Mucosa of rectum (tissue), 2 donors: ENCODE data around the gene EMC6.
"Not testable (repeated sequence)": the region's sequence is repeated elsewhere in the genome, so short reads cannot be mapped to it uniquely, and the experiment has no call there.

Experiments
- H3K27ac ChIP-seq, 2 donors: one replicate each; pipeline ENCODE4 v1.7.0; 2013; ENCODE audit warnings: inconsistent platforms in 2 of 2, low read depth in 2 of 2, low read length in 2 of 2
- H3K27me3 ChIP-seq, 2 donors: one replicate each; pipeline ENCODE4 v1.7.0; 2013; ENCODE audit warnings: low read length in 2 of 2; ENCODE audit not compliant: control insufficient read depth in 2 of 2, insufficient read depth in 2 of 2
- H3K36me3 ChIP-seq, 2 donors: one replicate each; pipeline ENCODE4 v1.7.0; 2013; ENCODE audit warnings: low read length in 2 of 2; ENCODE audit not compliant: control insufficient read depth in 2 of 2, insufficient read depth in 2 of 2
- H3K4me1 ChIP-seq, 2 donors: one replicate each; pipeline ENCODE4 v1.7.0; 2013; ENCODE audit warnings: low read length in 2 of 2, mild to moderate bottlenecking in 1 of 2; ENCODE audit not compliant: control insufficient read depth in 2 of 2, insufficient read depth in 2 of 2
- H3K4me3 ChIP-seq, 2 donors: one replicate each; pipeline ENCODE4 v1.7.0; 2013; ENCODE audit warnings: low read length in 2 of 2
- H3K9ac ChIP-seq, 2 donors: one replicate each; pipeline ENCODE4 v1.7.0; 2013; ENCODE audit warnings: low read length in 2 of 2, low read depth in 1 of 2, mild to moderate bottlenecking in 1 of 2
- H3K9me3 ChIP-seq, 2 donors: one replicate each; pipeline ENCODE4 v1.7.0; 2013; ENCODE audit warnings: low read length in 2 of 2; ENCODE audit not compliant: control insufficient read depth in 2 of 2
- donor health status: healthy.
- donor health status: Normal muscosa, but diverticular disease.

Gene EMC6

GRCh38 chr17:3691617-3692067, 23.0 kb downstream of the EMC6 start:
- Histone ChIP-seq H3K4me3 (no peak overlapping the region), H3K27me3 (peaks cover 1 to 13% of the 10 kb centered on the region in 2 donors), H3K27ac (no peak overlapping the region), H3K36me3 (no peaks in the 10 kb centered on the region), H3K4me1 (peaks cover 0 to 2% of the 10 kb centered on the region in 2 donors), H3K9me3 (no peaks in the 10 kb centered on the region), H3K9ac (no peak overlapping the region)

GRCh38 chr17:3692346-3692745, 23.7 kb downstream of the EMC6 start:
- Histone ChIP-seq H3K27me3 (peaks cover 5 to 18% of the 10 kb centered on the region in 2 donors), H3K9ac (no peak overlapping the region), H3K27ac (no peak overlapping the region)

GRCh38 chr17:3693141-3693540, 24.5 kb downstream of the EMC6 start:
- H3K27ac ChIP-seq, result no peak overlapping the region
- no peak overlapping the region for H3K9ac ChIP-seq
- H3K9me3 ChIP-seq, result no peaks in the 10 kb centered on the region
- H3K4me3 ChIP-seq, result no peak overlapping the region
- no peaks in the 10 kb centered on the region for H3K36me3 ChIP-seq
- H3K27me3 ChIP-seq, result peaks cover 9 to 18% of the 10 kb centered on the region in 2 donors
- peaks cover 0 to 2% of the 10 kb centered on the region in 2 donors for H3K4me1 ChIP-seq

More at GRCh38 chr17:3692346-3692745, 23.7 kb downstream of the EMC6 start:
- Histone ChIP-seq H3K9me3 (no peaks in the 10 kb centered on the region), H3K4me1 (peaks cover 0 to 2% of the 10 kb centered on the region in 2 donors), H3K4me3 (no peak overlapping the region), H3K36me3 (no peaks in the 10 kb centered on the region)

GRCh38 chr17:3693829-3694231, 25.2 kb downstream of the EMC6 start:
- H3K36me3 ChIP-seq, result no peaks in the 10 kb centered on the region
- H3K27ac ChIP-seq, result no peak overlapping the region
- no peaks in the 10 kb centered on the region for H3K9me3 ChIP-seq
- H3K9ac ChIP-seq, result no peak overlapping the region
- H3K4me1 ChIP-seq, result peaks cover 0 to 2% of the 10 kb centered on the region in 2 donors
- H3K4me3 ChIP-seq, result no peak overlapping the region
- peaks cover 9 to 18% of the 10 kb centered on the region in 2 donors for H3K27me3 ChIP-seq

GRCh38 chr17:3695129-3695722, 26.6 kb downstream of the EMC6 start:
- Histone ChIP-seq H3K27ac (peak overlapping the region in 1 of 2 donors; percentile 32), H3K9ac (peak overlapping the region in 1 of 2 donors; percentile 5), H3K4me1 (peaks cover 0 to 2% of the 10 kb centered on the region in 2 donors), H3K9me3 (no peaks in the 10 kb centered on the region), H3K36me3 (no peaks in the 10 kb centered on the region), H3K4me3 (peak overlapping the region; percentile 51 to 72), H3K27me3 (peaks cover 9 to 18% of the 10 kb centered on the region in 2 donors)

GRCh38 chr17:3695723-3696411, 27.3 kb downstream of the EMC6 start, which contains the start of gene P2RX5:
Gene P2RX5, minus strand, starts transcription at chr17:3696155. Its CDS starts 150 bp downstream, at chr17:3696005.
- Histone ChIP-seq H3K9me3 (no peaks in the 10 kb centered on the region), H3K4me1 (peaks cover 0 to 2% of the 10 kb centered on the region in 2 donors), H3K36me3 (no peaks in the 10 kb centered on the region), H3K27ac (peak within 1 kb of the TSS in 1 of 2 donors; percentile 32), H3K27me3 (peaks cover 9 to 18% of the 10 kb centered on the region in 2 donors), H3K9ac (peak within 1 kb of the TSS; percentile 5 to 14), H3K4me3 (peak within 1 kb of the TSS; percentile 51 to 72)

- no peaks in the 10 kb centered on the region for H3K36me3 ChIP-seq
- peaks cover 9 to 18% of the 10 kb centered on the region in 2 donors for H3K27me3 ChIP-seq
- no peak overlapping the region for H3K27ac ChIP-seq
- no peak overlapping the region for H3K9ac ChIP-seq
- H3K4me3 ChIP-seq, result no peak overlapping the region
- H3K4me1 ChIP-seq, result peaks cover 0 to 2% of the 10 kb centered on the region in 2 donors
- no peaks in the 10 kb centered on the region for H3K9me3 ChIP-seq
These were observed 28.5 kb downstream of the EMC6 start for GRCh38 chr17:3697103-3697476.

- H3K9ac ChIP-seq, result no peak overlapping the region
- H3K27me3 ChIP-seq, result peaks cover 9 to 18% of the 10 kb centered on the region in 2 donors
- no peak overlapping the region for H3K27ac ChIP-seq
- H3K9me3 ChIP-seq, result no peaks in the 10 kb centered on the region
- peaks cover 0 to 2% of the 10 kb centered on the region in 2 donors for H3K4me1 ChIP-seq
- no peaks in the 10 kb centered on the region for H3K36me3 ChIP-seq
- no peak overlapping the region for H3K4me3 ChIP-seq
These were observed 29.5 kb downstream of the EMC6 start for GRCh38 chr17:3698139-3698538.

GRCh38 chr17:3699951-3700350, 31.3 kb downstream of the EMC6 start:
- Histone ChIP-seq H3K27me3 (peaks cover 9 to 12% of the 10 kb centered on the region in 2 donors), H3K4me1 (peaks cover 0 to 2% of the 10 kb centered on the region in 2 donors), H3K9ac (no peak overlapping the region), H3K27ac (no peak overlapping the region), H3K4me3 (no peak overlapping the region), H3K36me3 (no peaks in the 10 kb centered on the region), H3K9me3 (no peaks in the 10 kb centered on the region)

GRCh38 chr17:3702041-3702539, 33.5 kb downstream of the EMC6 start:
- not testable (repeated sequence) for H3K4me3 ChIP-seq, H3K36me3 ChIP-seq, H3K9ac ChIP-seq, H3K4me1 ChIP-seq, H3K27ac ChIP-seq, H3K27me3 ChIP-seq, H3K9me3 ChIP-seq
